ENCODE data around the gene PRKCB. TPM values are rescaled to one million over a fixed set of nuclear protein-coding genes. Genes with fewer than 3 reads are reported as not detected.

PRKCB gene
- total and polyA plus RNA-seq, 2 of the 8 experiments (the other 6 are each of a cell fraction or from before 2014, with no cell fraction given): 7.1 to 12.1 TPM

GRCh38 chr16:23960081-23960885 lies 124.5 kb downstream of the PRKCB start:
- H4K8ac ChIP-seq (ENCODE audit: extremely low read depth, insufficient read depth, low read length): no peak overlapping the region; the same call in 1 of the 2 replicates
- no peaks in the 10 kb centered on the region for H3K9me3 ChIP-seq (ENCODE audit: insufficient read depth in 2 of 2, low read depth in 1 of 2, low read length in 1 of 2)
- ChIA-PET CTCF (ENCODE audit: partially characterized antibody) (interaction anchor here (1.3 kb wide), 1 partner anchor 11 kb away, joined by 3 read pairs; no protein-coding TSS in a partner anchor), POLR2A (ENCODE audit: partially characterized antibody) (no interaction called here)
- WGBS, 2 experiments (ENCODE audit: extremely low coverage in 1 of 2, insufficient coverage in 1 of 2, insufficient read length in 1 of 2, insufficient replicate concordance in 2 of 2, low coverage in 1 of 2, low lambda C conversion rate in 2 of 2, missing lambda C conversion rate in 1 of 2): 85% methylated on average over 5 of the region's 5 CpGs; no CpG with 5 or more reads in 1 of the 2 experiments
- H2BK20ac ChIP-seq (ENCODE audit: low read length): no peak overlapping the region
- no peak overlapping the region for H2AK5ac ChIP-seq (ENCODE audit: low read depth, low read length)
- H4K5ac ChIP-seq (ENCODE audit: insufficient read length, low read depth, low read length): no peak overlapping the region
- H3K27ac ChIP-seq (ENCODE audit: low read depth, low read length): no peak overlapping the region
- H2BK5ac ChIP-seq (ENCODE audit: low read depth, low read length): no peak overlapping the region
- FAIRE-seq: no peak
- no peak overlapping the region for H2BK12ac ChIP-seq (ENCODE audit: low read depth, low read length)
- H3K27me3 ChIP-seq (replicated peaks in 1 of 4; ENCODE audit: control insufficient read depth in 3 of 4, extremely low read depth in 1 of 4, insufficient read depth in 3 of 4, low read length in 3 of 4): no peaks in the 10 kb centered on the region
- TF ChIP-seq EZH2 (IDR thresholded peaks at IDR 0.05; ENCODE audit: low read depth, low read length, severe bottlenecking) (no peak), MAFK (IDR thresholded peaks at IDR 0.05; ENCODE audit: low read depth, low read length) (no peak), POLR2AphosphoS5 (IDR thresholded peaks at IDR 0.05; ENCODE audit: low read depth, low read length) (no peak), JUND (IDR thresholded peaks at IDR 0.05; ENCODE audit: low read length) (no peak)
- no peak overlapping the region for H2AFZ ChIP-seq (ENCODE audit: low read length)
- H4K91ac ChIP-seq (replicated peaks; ENCODE audit: insufficient read length, low read length): no peak overlapping the region
- H3K18ac ChIP-seq (ENCODE audit: extremely low read depth, low read length): no peak overlapping the region
- no peak overlapping the region for H3K23ac ChIP-seq (ENCODE audit: insufficient read length)
- H3K36me3 ChIP-seq (ENCODE audit: control insufficient read depth in 2 of 4, insufficient read depth in 4 of 4, low read length in 3 of 4): no peaks in the 10 kb centered on the region
- no peak overlapping the region for H3K4ac ChIP-seq (replicated peaks; ENCODE audit: insufficient read length, low read depth, low read length)
- no peak overlapping the region for H2BK15ac ChIP-seq (ENCODE audit: low read length)
- H3K4me1 ChIP-seq (replicated peaks in 1 of 4; ENCODE audit: control insufficient read depth in 3 of 4, insufficient read depth in 4 of 4, low read length in 3 of 4): 0 out of 7 replicates have a peak, but pooled peaks cover 0 to 2% (median 0%) of the 10 kb centered on the region in 4 experiments
- DNase-seq (ENCODE audit: low read depth in 1 of 2, low spot score in 2 of 2): no peak
- H3K79me2 ChIP-seq (ENCODE audit: control insufficient read depth in 1 of 2, insufficient read depth in 2 of 2, low read length in 2 of 2): no peaks in the 10 kb centered on the region
- no peaks in the 10 kb centered on the region for H4K20me1 ChIP-seq (replicated peaks in 1 of 2; ENCODE audit: control insufficient read depth in 1 of 2, insufficient read depth in 2 of 2, low read length in 2 of 2)
- no peak overlapping the region for H3K14ac ChIP-seq (ENCODE audit: insufficient read length)
- no peak overlapping the region for H2BK120ac ChIP-seq (replicated peaks; ENCODE audit: low read depth, low read length)
- no peak overlapping the region for H3K4me2 ChIP-seq (ENCODE audit: insufficient read depth in 1 of 2, low read depth in 2 of 2, low read length in 2 of 2)
- H3K4me3 ChIP-seq (ENCODE audit: extremely low read depth in 1 of 4, insufficient read depth in 2 of 4, low read depth in 3 of 4, low read length in 4 of 4): no peak overlapping the region
- H3K23me2 ChIP-seq (ENCODE audit: low read depth, low read length): no peaks in the 10 kb centered on the region
- no peaks in the 10 kb centered on the region for H3K79me1 ChIP-seq (ENCODE audit: low read depth, low read length)
- H3K56ac ChIP-seq (replicated peaks; ENCODE audit: insufficient read length, low read depth, low read length): no peak overlapping the region
- H3K9ac ChIP-seq (replicated peaks in 1 of 4; ENCODE audit: extremely low read depth in 1 of 4, low read depth in 3 of 4, low read length in 3 of 4): no peak overlapping the region
